GM15510 (cell line): ENCODE measurements around the gene SPTB.

Experiments
- POLR2A ChIP-seq: IDR thresholded peaks from 3 replicates; pipeline ENCODE4 v1.6.1; 2011; ENCODE audit warnings: borderline replicate concordance; ENCODE audit not compliant: insufficient read length; ENCODE audit errors: extremely low read depth

SPTB gene

DNA sequence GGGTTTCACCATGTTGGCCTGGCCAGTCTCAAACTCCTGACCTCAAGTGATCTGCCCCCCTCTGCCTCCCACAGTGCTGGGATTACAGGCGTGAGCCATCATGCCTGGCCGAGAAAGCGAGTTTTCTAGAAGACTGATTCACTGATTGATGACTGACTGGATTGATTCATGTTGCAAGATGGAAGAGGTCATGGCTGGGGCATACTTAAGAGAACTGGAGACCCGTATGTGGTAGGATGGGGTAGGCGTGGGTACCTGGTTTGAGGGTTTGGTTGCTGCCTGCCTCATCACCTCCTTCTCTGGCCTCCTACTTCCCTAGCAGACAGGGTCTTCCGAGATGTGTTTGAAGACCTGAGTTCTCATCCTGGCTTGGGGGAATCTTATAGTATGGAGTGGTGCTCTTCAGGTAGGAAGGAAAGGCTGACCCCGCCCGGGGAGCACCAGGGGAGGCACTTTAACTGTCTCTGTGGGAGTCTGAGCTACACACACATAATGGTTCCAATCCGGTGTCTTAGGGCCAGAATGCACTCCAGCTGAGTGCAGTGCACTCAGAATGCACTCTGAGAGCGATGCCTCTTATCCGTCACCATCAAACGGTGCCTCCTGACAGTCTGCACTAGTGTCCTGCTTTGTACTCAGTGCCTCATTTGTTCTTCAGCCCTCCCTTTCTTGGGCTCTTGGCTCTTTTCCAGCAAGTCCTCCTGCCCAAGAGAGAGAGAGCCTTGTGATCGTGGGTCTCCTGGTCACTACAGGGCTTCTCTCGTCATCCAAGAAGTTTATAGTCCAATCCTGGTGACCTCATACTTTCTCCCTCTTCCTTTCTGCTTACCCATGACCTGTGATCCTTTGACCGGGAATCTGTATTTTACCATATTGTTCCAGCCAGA, 155.8 kb downstream of the SPTB start:
- no peak for TF ChIP-seq POLR2A

DNA sequence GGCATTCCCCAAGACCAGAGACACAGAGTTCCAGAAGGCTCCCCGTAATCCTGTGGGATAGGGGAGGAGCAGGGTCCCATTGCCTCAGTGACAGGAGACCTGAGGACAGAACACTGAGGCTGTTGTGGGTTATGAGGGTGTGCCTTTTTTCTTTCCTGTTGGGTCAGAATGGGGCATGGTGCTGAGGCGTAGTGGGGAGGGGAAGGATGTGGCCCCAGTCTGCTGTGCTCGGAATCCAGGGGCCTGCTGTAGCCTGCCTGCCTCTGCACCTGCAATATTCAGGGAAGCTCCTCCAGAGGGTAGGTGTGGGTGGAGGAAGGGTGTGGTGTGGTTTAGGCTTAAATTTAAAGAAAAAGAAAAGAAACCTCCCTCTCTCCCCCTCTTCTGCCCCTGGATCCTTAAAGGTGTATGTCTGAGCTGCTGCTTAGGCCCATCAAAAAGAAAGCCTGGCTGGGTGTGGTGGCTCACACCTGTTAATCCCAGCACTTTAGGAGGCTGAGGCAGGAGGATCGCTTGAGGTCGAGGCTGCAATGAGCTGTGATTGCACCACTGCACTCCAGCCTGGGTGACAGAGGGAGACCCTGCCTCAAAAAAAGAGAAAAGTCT, 156.8 kb downstream of the SPTB start:
- no peak for TF ChIP-seq POLR2A

DNA sequence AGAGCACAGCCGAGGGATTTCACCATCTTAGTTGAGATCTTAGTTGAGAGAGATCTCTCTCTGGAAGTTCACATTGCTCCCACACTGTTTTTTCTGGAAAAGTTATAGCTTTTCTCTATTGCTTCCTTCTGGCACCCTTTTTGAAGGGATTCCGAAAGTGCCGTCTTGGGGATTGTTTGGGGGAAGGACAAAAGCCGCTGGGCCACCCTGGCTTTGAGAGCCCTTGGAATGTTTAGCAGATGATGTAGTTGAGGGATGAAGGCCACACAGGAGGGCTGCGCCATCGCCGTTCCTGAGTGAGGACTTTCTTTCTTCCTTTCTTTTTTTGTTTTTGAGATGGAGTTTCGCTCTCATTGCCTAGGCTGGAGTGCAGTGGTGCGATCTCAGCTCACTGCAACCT, 157.8 kb downstream of the SPTB start:
- no peak for TF ChIP-seq POLR2A

DNA sequence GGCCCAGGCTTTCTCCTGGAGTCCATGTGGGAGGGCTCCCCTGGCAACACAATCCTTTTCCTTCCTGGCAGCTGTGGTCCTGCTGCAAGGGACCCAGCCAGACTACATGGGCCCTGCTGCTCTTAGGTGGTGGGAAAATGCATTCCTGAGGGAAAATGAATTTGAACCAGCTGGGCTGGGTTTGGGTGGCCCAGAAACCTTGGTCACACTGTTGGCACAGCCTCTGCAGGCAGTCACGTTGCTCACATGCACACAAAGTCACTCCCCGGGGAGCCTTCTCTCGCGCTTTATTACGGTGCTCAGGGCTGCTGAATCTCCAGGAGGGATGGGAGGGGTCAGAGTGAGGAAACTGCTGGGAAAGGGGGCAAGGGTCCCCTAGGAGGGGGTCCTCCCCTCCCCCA, 158.3 kb downstream of the SPTB start:
- no peak for TF ChIP-seq POLR2A

DNA sequence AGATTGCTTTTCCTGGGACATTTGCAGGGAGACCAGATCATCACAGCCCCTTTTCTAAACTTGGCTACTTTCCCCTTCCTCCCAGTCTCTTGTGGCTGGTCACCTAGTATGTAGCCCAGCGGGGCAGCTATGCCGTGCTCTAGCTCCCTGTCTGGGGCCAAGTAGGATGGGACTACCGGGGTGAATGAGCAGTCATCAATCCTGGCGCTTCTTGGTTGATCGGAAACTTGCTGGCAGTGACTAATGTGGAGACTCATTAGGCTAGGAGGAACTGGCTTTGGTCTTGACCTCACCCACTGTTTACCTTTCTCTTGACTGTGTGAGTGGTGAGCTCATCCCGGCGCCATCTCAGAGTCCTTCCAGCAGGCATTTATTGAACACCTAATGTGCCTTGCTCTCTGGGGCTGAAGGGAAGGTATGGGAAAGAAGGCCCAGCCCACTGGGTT, 159.6 kb downstream of the SPTB start:
- TF ChIP-seq POLR2A = no peak

DNA sequence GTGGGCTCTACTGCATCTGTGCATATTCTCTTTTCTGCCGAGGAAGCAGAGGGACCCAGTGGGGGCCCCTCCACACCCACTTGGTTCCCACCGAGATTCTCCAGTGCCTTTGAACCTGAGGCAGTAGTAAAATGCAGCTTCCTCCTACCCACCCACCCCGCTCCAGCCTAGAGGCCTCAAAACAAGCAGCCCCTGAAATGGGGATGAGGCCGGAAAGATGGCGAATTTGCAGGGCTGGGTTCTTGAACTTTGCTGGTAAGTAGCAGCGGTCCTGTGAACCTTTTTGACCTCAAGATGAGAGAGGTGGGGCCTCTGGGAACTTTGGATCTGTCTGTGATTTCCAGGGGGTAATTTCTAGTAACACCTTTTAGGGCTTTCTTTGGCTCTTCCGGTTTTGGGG, 160.1 kb downstream of the SPTB start:
- TF ChIP-seq POLR2A = no peak

DNA sequence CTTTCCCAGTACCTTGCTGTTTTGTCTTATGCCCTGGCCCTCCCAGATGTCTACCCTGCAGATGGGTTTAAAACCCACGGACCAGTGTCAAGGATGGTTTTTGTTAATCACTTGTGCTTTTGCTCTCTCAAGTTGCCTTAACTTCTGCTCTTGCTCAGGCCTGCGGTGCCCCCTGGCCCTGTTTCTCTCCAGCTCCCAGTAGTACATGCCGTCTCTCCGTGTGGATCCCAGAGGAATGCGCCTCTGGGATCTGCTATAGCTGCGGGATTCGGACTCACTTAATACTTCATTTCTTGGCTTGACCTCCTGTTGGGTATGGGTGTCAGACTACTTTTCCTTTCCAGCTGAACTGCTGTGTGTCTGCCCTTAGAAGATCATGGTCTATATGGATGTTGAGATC, 160.9 kb downstream of the SPTB start:
- no peak for TF ChIP-seq POLR2A

DNA sequence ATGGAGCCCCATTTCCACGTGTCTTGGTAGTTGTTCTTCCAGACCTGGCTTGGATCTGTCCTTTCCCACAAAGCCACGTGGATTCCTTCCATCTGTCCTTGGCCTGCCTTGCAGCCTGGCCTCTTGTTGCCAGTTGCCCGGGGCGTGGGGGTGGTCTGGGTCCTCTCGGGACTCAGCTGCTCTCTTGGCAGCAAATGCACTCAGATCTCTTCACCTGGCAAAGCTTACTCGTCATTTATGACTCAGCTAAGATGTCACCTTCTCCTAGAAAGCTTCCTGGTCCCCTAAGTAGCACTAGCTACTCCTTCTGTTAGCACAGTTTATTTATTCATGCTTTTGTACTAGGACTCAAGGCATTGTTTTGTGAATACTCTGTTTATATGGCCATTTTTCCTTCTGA, 161.8 kb downstream of the SPTB start:
- no peak for TF ChIP-seq POLR2A

DNA sequence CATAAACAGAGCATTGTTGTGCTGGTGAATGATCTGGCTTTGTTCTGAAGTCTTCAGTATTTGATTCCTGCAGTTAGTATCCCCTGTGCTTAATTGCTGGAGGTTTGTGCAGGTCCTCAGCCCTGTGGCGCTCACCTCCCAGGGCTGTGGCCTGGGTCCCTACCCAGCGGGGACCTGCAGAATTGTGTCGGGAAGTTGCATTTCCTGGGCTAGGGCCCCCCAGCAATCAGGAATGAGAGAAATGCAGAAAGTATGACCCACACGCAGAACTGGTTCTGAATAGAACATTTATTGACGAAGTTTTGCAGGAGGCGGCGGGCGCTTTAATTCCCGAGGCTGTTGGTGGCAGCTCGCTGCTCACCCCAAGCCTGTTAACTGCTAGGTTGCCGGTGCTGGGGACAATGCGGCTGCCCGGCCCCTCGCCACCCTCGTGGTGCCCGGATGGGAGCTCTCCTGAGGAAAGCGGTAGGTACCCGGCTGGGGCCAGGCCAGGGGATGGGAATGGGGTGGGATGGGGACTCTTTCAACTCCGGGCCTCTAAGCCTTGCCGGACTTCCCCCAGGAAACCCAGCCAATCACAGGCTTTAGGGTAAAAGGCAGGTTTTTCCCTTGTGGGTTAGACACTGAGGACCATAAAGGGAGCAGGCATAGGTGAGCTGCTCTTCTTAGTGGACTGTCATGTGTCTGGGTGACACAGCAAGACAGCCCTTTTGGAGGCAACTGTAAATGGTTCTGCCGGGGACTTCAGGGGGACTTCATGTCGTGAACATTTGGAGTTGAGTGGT, 163.9 kb downstream of the SPTB start:
- TF ChIP-seq POLR2A = no peak

DNA sequence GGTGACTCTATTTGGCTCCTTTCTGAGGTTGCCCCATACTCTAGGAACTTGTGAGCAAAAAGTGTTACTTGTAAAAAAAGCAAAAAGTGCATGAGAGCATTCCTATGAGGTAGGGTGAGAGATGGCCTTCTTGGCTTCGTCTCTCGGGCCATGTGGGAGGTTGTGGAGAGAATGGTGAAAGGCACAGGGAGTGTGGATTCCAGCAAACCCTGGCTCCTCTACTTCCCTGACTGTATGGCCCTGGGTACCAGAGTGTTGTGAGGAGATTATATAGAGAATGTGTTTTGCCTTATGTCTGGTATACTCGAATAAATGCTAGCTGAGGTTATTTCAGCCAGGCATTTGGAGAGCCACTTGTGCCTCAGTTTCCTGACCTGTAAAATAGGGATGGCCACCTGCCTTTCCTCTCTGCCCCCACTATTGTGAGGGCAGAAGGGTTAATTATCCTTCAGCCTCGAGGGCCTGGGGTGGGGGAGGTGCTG, 164.5 kb downstream of the SPTB start:
- no peak for TF ChIP-seq POLR2A

DNA sequence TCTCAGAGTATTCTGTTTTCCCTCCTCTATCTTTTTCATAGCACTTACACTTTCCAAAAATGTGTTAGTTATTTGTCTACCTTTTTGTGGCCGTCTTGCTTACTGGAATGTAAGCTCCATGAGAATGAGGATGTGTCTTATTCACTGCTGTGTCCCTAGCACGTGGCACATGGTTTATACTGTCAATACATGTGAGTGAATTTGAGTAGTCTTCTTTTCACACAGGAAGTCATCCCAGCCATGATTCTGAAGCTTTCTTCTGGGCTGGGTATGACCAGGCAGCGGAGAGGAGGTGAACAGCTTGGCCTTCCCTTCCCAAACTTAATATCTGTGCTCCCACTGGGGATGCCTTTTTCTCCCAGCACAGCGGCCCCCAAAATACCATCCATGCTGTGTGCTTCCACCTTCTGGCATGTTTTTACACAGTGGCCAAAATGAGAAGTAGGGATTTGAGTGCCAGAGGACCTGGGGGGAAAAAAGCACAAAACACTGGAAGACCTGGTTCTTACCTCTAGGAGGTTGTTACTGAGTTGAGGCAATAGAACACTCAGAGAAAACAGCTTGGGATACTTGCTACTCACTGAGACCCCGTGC, 165.2 kb downstream of the SPTB start:
- TF ChIP-seq POLR2A = no peak

DNA sequence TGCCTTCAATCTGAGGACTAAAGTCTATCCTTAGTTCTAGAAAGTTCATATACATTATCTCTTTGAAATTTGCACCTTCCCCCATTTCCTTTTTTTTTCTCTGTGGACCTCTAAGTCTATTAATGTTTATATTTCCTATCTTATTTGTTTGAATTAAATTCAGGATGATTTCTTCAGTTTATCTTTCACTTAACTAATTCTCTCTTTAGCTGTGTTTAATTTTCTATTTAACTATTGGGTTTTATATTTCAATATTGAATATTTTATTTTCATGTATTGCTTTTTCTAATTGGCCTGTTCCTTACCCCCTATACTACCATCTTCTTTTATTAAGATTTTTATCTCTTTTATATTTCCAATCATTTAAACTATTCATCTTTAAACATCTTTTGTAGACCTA, 166.0 kb downstream of the SPTB start:
- no peak for TF ChIP-seq POLR2A

DNA sequence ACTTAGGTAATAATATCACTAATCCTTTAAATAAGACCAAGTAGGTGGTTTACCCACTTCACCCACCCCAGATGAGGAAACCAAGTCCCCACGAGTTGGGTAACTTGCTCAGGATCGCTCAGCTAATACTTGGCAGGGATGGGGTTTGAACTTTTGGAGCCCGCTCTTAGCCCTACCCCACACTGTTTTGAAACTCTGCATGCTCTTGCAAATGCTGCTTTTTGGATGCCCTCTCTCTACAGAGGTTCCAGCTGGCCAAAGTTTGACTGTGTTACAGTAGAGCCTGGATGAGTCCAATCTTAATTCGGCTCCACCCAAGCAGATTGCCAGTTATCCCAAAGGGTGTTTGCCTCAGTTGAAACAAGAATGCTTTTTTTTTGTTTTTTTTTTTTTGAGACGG, 168.7 kb downstream of the SPTB start:
- TF ChIP-seq POLR2A = no peak

DNA sequence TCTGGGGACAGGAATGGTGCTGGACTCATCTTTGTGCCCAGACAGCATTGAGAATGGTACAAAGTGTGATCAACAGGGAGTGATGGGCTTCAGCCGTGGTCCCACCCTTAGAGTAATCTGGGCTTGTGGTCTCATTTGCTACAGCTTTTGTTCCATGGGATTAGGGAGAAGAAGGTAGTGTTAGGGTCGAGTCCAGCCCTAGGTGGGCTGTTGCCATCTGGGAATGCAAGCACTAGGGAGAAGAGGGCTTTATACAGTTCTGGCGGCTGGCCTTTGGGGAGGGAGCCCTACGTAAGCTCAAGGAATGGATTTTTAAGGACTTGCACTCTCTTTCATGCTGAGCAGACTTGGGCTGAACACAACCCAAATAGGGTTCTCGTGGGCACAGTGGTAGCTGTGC, 170.6 kb downstream of the SPTB start:
- TF ChIP-seq POLR2A = no peak
